Measurements from ENCODE around the gene ZNF804B. TPM values are rescaled to one million over a fixed set of nuclear protein-coding genes. Genes with fewer than 3 reads are reported as not detected.
A peak's percentile ranks its signal among the peaks of the same experiment; 100 is the strongest.

The ZNF804B gene
- total RNA-seq, 1 donor from 2014 or later, result not detected

DNA sequence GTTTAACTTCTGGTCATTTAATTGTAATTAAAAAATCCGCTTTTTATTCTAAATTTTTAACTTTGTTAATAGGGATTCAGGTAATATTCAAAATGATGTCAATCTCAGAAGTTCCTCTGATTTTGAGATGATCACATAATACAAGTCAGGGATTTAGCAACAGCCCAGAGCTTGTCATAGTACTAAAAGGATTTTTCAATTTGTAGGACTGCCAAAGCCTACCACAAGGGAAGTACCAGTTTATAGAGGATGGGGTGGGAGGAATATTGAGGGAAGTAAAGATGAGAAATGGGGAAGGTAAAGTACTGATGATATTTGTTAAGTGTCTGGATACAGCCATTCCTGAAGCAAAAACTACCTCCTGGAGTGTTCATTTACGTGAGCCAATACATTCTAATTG, 314.3 kb downstream of the ZNF804B start:
- DNase-seq (ENCODE audit: low spot score), result no peak

DNA sequence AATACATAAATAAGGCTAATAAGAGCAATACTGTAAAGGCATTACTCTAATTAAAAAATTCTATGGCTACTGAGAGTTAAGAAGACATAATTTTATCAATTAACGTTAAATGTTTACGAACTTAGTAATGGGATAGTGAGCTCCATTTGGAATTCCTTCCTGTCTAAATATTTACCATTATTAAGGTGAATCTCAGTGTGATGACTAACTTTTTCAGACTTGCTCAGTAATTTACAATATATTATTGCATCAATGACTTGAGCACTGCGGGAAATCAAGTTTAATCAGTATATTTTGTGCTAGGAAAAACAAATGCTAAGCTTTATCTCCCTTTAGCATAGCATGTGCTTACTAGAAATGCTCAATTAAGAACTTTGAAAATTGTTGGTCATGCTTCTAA, 318.5 kb downstream of the ZNF804B start:
- DNase-seq (ENCODE audit: low spot score), result no peak

DNA sequence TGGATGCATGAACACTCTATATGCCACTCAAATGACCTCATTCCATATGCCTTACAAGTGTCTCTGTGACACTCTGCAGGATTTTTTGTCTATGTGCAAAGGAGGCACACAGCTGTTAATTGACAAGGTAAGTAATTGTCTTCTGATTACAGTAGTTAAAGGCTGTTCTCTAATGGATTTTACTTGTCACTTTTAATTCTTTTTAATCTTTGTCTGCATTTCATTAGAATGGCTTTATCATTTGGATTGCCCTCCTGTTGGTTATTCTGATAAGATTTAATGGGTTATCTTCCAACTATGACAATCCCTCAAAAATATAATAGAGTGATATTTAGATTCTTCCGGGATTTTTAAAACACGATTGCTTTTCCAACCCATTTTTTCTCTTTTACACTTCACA, 326.1 kb downstream of the ZNF804B start:
- no peak for DNase-seq (ENCODE audit: low spot score)

DNA sequence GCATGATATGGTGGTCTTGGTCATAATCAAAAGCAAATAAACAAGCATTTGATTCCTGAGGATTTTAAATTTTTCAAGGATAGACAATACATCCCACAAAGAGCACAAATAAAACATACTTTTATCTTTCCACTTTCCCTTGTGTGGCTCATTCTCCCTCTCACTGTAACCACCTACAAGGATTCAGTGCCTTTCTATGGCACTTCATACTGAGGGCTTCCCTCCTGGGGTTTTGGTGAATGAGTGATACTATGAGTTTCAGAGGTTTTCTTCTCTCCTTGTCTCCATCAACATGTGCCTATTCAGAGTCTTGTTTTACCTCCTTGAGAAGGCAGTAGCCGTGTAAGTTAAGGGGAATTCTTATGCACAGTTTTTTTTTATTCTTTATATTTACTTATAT, 332.1 kb downstream of the ZNF804B start:
- DNase-seq (ENCODE audit: low spot score), result no peak

DNA sequence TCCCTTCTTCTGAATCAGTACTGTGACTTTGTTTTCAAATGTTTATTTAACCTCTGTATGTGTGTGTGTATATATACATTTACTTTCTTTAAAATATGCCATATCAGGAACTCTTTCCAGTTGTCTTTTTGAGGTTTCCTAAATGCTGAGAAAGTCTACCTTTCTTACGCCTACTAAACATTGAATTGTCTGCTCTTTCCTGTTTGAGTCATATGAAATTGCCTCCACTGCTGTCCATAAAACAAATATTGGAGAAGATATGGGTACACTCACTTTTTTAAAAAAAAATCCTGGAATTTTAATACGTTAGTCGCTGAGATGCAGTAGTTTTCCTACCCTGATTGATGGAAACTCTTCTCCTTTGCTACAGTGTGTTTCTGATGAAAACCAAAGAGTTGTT, 334.8 kb downstream of the ZNF804B start:
- no peak for DNase-seq (ENCODE audit: low spot score)

DNA sequence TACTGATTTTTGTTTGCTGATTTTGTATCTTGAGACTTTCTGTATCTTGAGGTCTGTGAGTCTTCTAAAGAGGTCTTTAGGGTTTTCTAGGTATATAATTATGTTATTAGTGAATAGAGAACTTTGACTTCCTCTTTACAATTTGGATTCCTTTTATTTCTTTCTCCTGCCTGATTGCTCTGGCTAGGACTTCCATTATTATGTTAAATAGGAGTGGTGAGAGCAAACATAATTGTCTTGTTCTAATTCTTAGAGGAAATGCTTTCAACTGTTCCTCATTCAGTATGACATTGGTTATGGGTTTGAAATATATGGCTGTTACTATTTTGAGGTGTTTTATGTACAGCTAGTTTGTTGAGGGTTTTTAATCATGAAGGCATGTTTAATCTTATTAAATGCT, 344.1 kb downstream of the ZNF804B start:
- DNase-seq (ENCODE audit: low spot score), result no peak

DNA sequence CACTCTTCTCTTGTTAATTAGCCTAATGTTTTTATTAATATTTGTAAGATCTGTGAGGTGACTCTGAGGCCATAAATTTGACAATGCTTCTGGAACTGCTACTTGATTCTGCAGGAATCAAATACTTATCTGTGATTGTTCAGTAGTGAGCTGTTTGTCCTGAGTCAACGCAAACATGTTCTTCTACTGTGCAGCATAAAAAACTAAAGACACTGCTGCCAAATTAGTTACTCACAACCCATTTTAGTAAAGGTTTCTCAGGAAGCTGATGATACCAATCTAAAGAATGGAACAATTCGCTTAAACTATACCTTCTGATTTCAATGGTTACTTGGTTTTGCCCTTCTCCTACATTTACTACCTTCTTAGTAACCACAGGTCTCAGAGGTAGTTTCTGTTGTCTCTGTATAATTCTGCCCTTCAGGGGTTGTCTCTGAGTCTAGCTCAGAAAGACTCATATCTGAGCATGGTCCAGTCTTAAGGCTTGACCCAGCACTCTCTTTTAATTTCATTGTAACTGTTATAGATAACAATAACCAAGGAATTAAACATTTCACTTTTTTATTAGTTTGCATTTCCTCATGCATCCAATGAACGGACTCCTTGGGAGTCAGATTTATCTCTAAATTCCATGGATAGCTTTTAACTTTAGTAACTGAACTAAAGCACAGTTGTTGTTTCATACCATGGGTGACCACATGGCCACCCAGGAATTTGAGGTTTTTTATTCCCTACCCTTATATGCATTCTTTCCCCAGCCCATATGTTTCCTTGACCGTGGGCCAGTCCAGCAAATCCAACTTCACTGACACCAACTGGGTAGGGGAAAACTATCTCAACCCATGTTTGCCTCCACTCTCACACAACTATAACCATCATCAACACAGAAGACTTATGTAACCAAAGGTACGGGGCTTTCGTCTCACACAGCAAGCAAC, 345.5 kb downstream of the ZNF804B start:
- no peak for DNase-seq (ENCODE audit: low spot score)

DNA sequence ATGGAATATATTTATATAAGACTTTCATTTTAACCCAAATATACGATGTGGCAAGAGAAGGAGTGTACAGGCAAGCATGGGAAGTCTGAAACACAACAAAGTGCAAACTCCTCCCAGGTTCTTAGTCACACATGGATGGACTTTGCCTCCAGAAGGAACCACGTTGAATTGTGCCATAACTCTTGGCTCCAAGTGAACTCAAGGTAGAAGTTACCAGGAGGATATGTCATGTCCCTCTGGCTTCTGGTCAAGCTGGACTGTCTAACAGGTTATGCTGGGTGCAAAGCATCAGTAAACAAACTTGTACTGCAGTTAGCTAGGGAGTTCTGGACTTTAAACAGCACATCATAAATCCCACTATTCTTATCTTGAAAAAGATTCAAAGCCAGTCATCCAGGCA, 364.4 kb downstream of the ZNF804B start:
- DNase-seq (ENCODE audit: low spot score), result no peak

DNA sequence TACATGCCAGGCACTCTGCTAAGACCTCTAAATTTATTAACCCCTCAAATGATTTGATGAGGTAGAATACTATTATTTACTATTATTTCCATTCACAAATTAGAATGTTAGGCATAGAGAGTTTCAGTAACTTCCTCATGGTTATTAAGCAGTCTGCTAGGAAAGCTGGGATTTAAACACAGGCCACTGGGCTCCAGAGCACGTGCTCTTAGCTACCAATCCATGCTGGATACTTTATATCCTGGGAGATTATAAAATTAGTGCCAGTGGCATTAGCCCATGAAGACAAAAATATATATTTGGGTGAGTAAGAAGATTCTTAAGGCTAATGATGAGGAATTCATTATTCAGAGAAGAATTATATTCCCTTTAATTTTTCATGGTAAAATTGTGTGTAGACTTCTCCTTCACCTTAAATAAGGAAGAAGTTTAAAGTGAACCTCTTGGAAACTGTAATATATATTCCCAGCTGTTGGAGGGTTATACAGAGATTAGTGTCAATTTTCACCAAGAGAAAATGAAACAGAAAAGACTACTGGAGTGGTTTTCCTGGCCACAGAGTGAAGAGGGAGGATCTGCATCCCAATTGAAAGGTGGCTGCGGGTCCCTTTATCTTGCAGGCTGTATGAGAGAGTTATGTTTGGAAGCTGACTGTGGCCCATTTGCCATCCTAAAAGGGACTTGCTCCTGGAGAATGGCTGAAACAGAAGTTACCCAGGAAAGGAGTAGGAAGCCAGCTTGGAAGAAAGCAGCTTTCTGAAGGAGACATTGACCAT, 370.3 kb downstream of the ZNF804B start:
- no peak for DNase-seq (ENCODE audit: low spot score)

DNA sequence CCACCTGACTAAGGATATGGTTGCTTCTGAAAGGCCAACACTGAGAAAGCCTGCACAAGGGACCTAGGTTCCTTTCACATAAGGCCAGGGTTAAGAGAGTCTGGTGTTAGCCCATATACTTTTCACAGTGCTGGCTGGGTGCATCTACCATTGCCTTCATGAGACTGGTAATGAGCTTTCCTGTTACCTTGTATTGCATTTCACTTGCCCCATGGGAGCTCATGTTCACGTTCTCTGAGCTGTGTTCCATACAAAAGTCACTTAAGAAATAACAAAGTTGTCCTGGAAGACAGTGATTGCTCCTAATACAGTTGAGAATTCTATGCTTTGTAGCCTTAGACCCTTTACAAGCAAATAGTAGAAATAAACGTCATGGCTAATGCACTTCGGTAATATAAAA, 373.9 kb downstream of the ZNF804B start:
- DNase-seq (ENCODE audit: low spot score), result no peak

DNA sequence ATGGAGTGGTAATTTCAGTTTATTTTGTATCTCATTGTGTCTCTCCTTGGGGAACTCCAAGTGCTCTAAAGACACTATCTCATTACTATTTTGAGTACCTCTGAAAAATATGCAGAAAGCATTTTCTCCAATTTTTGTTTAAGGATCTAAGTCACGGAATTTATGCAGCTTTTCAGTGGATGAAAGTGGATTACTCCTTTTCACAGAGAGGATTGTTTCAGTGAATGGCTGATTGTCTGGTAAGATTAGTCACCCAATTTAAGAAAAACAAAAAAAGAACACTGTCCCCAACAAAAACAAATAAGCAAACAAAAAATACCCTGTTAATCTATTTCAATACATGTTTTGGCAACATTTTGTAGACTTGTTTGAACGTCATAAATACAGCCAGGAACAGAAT, 374.3 kb downstream of the ZNF804B start:
- no peak for DNase-seq (ENCODE audit: low spot score)

DNA sequence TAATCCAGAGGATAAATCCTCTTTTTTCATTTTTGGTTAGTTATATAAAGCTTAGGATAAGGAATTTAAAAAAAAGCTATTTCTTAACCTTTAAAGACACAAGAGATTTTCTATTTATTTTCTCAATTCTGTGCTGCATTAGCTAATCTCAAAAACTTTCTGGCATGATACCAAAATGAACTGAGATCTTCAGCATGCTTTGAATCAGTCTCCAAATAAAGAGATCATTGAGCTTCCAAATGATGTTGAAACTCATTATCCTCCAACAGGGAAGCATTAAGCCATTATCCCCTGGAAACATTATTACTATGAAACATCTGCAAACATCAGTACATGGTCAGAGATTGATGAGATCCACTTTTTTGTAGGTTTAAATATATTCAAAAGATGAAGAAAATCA, 386.3 kb downstream of the ZNF804B start:
- DNase-seq (ENCODE audit: low spot score), result no peak

DNA sequence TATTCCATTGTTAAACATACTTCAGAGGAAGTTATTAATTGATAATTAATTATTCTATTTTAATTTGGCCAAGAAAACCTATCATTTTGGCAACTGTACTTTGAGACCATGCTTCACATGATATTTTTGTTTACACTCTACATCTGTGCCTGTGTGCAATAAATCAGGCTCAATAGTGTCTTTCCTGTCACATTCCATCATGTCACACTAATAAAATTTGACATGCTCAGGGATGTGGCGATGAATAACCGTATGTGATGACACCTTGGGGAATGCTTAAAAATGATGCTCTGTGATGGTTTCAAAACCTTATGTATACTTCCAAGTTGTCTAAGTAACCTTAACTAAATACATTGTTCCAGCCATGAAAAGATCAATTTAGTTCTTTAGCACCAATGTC, 400.6 kb downstream of the ZNF804B start:
- no peak for DNase-seq (ENCODE audit: low spot score)

DNA sequence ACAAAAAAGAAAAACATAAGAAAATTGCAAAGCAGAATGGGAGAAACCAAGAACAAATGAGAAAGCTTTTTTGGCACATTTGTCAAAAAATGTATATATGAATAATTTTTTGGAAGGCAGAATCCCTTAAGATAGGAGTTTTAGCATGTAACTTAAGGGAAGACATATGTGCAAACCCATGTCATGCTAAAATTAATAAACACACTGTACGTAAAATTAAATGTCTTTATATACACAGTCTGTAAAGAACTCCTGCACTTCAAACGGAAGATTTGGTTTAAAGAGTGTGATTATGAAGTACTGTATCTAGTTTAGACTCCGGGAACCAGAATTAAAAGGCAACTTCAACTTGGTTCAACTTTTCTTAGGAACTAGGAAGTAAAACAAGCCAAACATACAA, 405.9 kb downstream of the ZNF804B start:
- no peak for DNase-seq (ENCODE audit: low spot score)

DNA sequence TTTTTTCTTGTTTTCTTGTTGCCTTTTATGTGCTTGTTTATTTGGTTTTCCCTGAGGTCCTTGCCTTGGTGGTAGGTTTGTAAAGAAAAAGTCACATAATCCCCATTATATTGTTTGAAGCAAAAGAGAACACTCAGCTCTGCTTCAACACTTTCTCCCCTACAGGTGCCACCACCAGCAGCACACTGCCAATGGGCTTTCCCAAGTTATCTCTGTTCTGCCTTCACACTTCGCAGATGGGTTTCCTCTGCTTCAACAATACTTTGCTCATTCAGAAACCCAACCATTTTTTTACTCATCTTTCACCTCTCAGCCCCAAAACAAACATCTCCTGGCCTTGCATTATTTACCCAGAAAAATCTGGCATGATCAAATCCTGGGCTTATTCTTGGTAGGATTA, 411.1 kb downstream of the ZNF804B start:
- DNase-seq (ENCODE audit: low spot score), result no peak

DNA sequence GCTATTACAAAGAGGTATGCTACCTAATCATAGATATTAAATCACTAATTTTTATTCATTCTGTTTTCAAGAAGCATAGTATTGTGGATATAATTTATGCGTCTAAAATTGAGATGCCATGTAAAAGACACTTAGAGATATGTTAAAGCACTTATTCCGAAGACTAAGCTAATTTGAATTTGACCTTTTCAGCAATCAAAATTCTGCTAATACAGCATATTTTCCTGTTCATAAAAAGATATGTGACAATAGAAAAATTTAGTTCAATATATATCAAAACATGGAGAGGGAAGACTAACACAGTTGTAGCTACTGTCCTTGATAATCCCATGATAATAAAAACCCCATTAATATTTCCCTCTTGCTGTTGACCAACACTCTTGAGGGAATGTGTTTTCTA, 422.6 kb downstream of the ZNF804B start:
- DNase-seq (ENCODE audit: low spot score), result no peak

DNA sequence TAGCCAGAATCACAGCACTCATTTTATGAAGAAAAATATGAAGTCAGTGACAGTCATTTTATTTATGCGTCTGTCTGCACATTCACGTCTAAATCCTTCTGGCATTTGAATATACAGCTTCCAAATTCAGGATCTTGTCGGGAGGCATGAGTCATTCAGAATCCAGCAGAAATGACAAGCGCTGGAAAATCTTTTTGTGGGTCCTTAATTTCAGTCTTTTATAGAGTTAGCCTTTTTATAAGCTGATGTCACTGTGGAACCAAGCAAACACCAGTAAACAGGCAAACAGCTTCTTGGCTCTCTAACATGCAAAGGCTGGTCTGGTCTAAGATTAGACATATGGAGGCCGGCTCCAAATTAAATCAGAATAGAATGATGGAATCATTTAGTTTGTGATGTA, 424.2 kb downstream of the ZNF804B start:
- no peak for DNase-seq (ENCODE audit: low spot score)

DNA sequence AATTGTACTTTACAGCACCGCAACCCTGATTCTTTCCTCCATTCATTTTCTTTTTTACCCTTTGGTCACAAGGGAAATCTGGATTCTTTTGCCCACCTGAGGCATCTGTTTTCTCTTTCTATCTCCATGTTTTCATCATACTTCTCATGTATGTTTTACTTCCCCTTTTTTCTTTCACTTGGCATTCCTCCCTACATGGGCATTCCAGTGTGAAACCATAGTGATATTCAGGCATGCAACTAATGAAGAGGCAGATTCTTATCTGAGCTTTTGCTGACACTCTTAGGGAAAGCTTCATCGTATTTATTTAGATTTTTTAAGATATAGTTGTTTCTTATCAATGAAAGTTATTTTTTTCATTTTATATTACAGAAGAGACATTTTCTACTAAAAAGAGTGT, 441.3 kb downstream of the ZNF804B start:
- no peak for DNase-seq (ENCODE audit: low spot score)

DNA sequence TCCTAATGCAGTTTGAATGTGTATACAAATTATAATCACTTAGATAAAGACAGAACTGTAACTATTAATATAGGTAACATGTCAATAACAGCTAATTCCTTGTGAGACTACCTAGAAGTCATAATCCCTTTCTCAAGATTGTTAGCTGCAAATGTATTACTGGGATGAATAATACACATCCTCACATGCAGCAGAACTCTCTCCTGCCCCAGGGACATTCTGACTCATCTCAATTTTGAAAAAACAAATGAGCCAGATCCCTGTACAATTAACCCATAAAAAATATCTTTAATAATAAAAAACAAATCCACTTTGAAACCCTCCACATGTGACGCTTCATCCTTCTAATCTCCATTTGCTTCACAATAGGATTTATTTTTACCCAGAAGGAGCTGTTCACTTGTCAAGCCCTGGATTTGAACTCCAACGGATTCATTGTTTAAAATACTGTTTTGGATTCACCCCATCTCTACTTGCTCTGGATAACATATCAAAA, 464.4 kb downstream of the ZNF804B start:
- no peak for DNase-seq (ENCODE audit: low spot score)

DNA sequence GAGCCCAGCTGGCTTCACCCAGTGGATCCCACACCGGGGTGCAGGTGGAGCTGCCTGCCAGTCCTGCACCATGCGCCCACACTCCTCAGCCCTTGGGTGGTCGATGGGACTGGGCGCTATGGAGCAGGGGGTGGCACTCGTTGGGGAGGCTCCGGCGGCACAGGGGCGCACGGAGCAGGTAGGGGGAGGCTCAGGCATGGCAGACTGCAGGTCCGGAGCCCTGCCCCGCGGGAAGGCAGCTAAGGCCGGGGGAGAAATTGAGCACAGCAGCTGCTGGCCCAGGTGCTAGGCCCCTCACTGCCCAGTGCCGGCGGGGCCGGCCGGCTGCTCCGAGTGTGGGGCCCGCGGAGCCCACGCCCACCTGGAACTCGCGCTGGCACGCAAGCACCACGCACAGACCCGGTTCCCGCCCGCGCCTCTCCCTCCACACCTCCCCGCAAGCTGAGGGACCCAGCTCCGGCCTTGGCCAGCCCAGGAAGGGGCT, 469.2 kb downstream of the ZNF804B start:
- DNase-seq (ENCODE audit: low spot score), result peak; percentile 81

DNA sequence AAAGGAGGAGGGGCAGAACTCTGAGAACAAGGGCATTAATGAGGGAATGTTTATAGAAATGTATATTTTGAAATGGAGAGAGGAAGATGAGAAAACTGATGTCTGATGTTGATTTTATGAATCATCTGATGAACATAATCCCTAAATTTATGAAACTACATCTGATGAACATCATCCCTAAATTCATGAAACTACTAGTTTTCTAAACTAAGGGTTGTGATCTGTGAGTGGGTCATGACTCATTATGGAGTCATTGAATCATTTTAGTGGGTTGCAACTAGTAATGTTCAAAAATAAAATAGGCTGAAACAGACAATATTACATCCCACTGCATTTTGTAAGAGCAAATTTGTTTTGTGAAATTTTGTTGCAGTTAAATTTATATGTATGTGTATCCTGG, 478.7 kb downstream of the ZNF804B start:
- no peak for DNase-seq (ENCODE audit: low spot score)

DNA sequence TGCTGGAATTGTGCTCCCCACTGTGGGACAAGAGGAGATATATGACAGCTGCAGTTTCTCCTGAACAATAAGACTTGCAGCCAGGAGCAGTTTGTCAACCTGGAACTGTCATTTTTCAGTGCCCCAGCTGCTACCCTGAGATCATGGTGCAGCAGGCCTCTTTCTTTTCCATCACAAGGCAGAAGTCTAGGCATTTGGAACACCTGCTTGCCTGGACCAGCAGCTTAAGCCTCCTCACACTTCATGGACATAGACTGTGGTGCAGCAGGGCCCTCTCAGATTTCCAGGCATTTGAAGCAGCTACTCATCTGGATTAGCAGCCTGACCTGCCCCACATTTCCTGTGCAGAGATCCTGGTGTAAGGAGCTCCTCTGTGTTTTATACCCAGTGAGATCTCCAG, 486.7 kb downstream of the ZNF804B start:
- no peak for DNase-seq (ENCODE audit: low spot score)

Data from mesenteric fat pad (tissue), 1 donor.